Keratinocyte (primary cell): ENCODE data around the gene FAM120C. TPM values are rescaled to one million over a fixed set of nuclear protein-coding genes. Genes with fewer than 3 reads are reported as not detected.

Experiments used
- DNase-seq: peaks from one replicate; pipeline ENCODE4 v3.0.0-alpha.2; 2011; ENCODE audit warnings: low read depth, missing footprints, low spot score
- FAIRE-seq: peaks from 2 replicates; lab custom pipeline; 2011; peaks lifted over from hg19 to GRCh38; lab: Jason Lieb, UNC
- H2AFZ ChIP-seq: 2 replicates; pipeline ENCODE4 v1.6.0; 2012; ENCODE audit warnings: low read length, control low read depth, inconsistent platforms; ENCODE audit not compliant: control insufficient read depth
- H3K27ac ChIP-seq: 2 replicates; pipeline ENCODE4 v1.5.1; 2011; ENCODE audit warnings: low read length; ENCODE audit not compliant: control insufficient read depth, insufficient read depth
- H3K27me3 ChIP-seq: 3 replicates; pipeline ENCODE4 v1.6.0; 2011; ENCODE audit warnings: low read length; ENCODE audit not compliant: control insufficient read depth, insufficient read depth; ENCODE audit errors: extremely low read depth
- H3K36me3 ChIP-seq, 2 experiments: 2 replicates in 1 of 2; 3 replicates in 1 of 2; pipeline ENCODE4 v1.5.1; 2011; ENCODE audit warnings: low read length in 2 of 2, mild to moderate bottlenecking in 1 of 2; ENCODE audit not compliant: control insufficient read depth in 2 of 2, insufficient read depth in 2 of 2; ENCODE audit errors: extremely low read depth in 1 of 2
- H3K4me1 ChIP-seq: 3 replicates; pipeline ENCODE4 v1.5.1; 2011; ENCODE audit warnings: low read length; ENCODE audit not compliant: control insufficient read depth, insufficient read depth; ENCODE audit errors: extremely low read depth
- H3K4me2 ChIP-seq: 3 replicates; pipeline ENCODE4 v1.6.0; 2011; ENCODE audit warnings: low read depth, low read length; ENCODE audit not compliant: control insufficient read depth, insufficient read depth; ENCODE audit errors: extremely low read depth
- H3K4me3 ChIP-seq, 3 experiments: fragments of 200-600 bp in 1 of 3; sonication (generic) in 1 of 3; 2 replicates in 2 of 3; 3 replicates in 1 of 3; pipeline ENCODE4 v1.5.1; 2011 to 2016; ENCODE audit warnings: low read length in 3 of 3, mild to moderate bottlenecking in 3 of 3, control low read depth in 2 of 3, inconsistent platforms in 1 of 3, low read depth in 1 of 3, mixed read lengths in 1 of 3, mixed run types in 1 of 3, moderate library complexity in 1 of 3; ENCODE audit not compliant: control insufficient read depth in 2 of 3, insufficient read depth in 2 of 3; ENCODE audit errors: extremely low read depth in 1 of 3
- H3K79me2 ChIP-seq: 2 replicates; pipeline ENCODE4 v1.6.0; 2012; ENCODE audit warnings: low read length; ENCODE audit not compliant: control insufficient read depth, insufficient read depth
- H3K9ac ChIP-seq: 3 replicates; pipeline ENCODE4 v1.6.0; 2011; ENCODE audit warnings: low read length; ENCODE audit not compliant: control insufficient read depth, insufficient read depth; ENCODE audit errors: extremely low read depth
- H3K9me1 ChIP-seq: 3 replicates; pipeline ENCODE4 v1.6.0; 2011; ENCODE audit warnings: low read length; ENCODE audit not compliant: control insufficient read depth, insufficient read depth; ENCODE audit errors: extremely low read depth
- H3K9me3 ChIP-seq: 2 replicates; pipeline ENCODE4 v1.5.1; 2012; ENCODE audit warnings: low read depth, low read length; ENCODE audit not compliant: control insufficient read depth
- H4K20me1 ChIP-seq: 3 replicates; pipeline ENCODE4 v1.6.0; 2011; ENCODE audit warnings: low read length; ENCODE audit not compliant: control insufficient read depth, insufficient read depth; ENCODE audit errors: extremely low read depth
- EZH2 ChIP-seq: IDR thresholded peaks from one replicate; pipeline ENCODE4 v1.6.1; 2012; ENCODE audit warnings: inconsistent platforms, mild to moderate bottlenecking, low read length, moderate library complexity
- dilution Hi-C: fragments of 300-500 bp; cut with MboI; formaldehyde crosslinking; loops from one replicate; pipeline ENCODE4 v1.7.0; 2020; ENCODE audit warnings: low sequenced_read_pairs; ENCODE audit not compliant: extremely low pct_ligation_motif_present
- polyA plus RNA-seq, 5 experiments: library from polyadenylated mRNA; depleted of rRNA in 3 of 5; stranded (reverse) in 3 of 5; stranded (forward) in 1 of 5; unstranded in 1 of 5; fragments of >200 nt; gene quantifications; 1 replicate in 1 of 5; 2 replicates in 3 of 5; 3 replicates in 1 of 5; pipeline versions ENCODE4 v1.2.1 to v1.2.3, GENCODE V29; 2011 to 2012; ENCODE audit warnings: missing spikeins in 2 of 5, low read depth in 1 of 5, low replicate concordance in 1 of 5
- TF ChIP-seq, protein P1 (sequence below), 3 experiments: IDR thresholded peaks in 1 of 3; conservative IDR thresholded peaks in 1 of 3; optimal IDR thresholded peaks in 1 of 3; 2 replicates in 2 of 3; 3 replicates in 1 of 3; pipeline versions ENCODE3 to v1.5.1; 2011; ENCODE audit warnings: low read length in 3 of 3, mild to moderate bottlenecking in 3 of 3, moderate library complexity in 2 of 3, control low read depth in 1 of 3, inconsistent platforms in 1 of 3; ENCODE audit not compliant: insufficient read depth in 2 of 3; ENCODE audit errors: extremely low read depth in 1 of 3

Gene FAM120C
- polyA plus RNA-seq, 1 donor (not counting 4 experiments of a cell fraction or from before 2014, with no cell fraction given) = 1.9 TPM

DNA sequence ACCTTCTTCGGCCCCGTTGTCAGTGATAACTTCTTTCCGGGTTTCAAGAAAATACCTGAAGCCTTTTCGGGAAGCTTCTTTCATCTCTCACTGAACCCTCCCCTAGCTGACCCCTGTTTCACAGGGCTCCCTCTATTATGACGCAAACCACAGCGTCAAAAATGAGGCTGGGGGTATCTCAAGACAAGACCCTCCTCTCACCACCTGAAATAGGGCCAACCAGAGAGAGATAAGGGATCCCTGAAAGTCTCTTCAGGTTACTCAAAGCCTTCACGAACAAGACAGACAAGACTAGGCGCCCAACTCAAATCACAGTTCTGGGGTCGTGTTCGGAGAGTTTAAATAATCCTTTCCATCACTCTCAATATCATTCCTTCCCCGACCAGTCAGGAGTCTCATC is 140.0 kb downstream of the FAM120C start:
- H3K9ac ChIP-seq = peak overlapping the region; percentile 85
- dilution Hi-C loops = no loop called here
- DNase-seq (no peak), FAIRE-seq (no peak)
- H3K36me3 ChIP-seq = peaks cover 2 to 4% of the 10 kb centered on the region in 2 experiments
- no peaks in the 10 kb centered on the region for H3K9me1 ChIP-seq
- H3K4me3 ChIP-seq = peak overlapping the region; percentile 71 to 84 (median 80)
- peaks cover 2% of the 10 kb centered on the region for H3K4me1 ChIP-seq
- H3K27ac ChIP-seq = peak overlapping the region; percentile 89
- TF ChIP-seq, protein P1, sequence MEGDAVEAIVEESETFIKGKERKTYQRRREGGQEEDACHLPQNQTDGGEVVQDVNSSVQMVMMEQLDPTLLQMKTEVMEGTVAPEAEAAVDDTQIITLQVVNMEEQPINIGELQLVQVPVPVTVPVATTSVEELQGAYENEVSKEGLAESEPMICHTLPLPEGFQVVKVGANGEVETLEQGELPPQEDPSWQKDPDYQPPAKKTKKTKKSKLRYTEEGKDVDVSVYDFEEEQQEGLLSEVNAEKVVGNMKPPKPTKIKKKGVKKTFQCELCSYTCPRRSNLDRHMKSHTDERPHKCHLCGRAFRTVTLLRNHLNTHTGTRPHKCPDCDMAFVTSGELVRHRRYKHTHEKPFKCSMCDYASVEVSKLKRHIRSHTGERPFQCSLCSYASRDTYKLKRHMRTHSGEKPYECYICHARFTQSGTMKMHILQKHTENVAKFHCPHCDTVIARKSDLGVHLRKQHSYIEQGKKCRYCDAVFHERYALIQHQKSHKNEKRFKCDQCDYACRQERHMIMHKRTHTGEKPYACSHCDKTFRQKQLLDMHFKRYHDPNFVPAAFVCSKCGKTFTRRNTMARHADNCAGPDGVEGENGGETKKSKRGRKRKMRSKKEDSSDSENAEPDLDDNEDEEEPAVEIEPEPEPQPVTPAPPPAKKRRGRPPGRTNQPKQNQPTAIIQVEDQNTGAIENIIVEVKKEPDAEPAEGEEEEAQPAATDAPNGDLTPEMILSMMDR (optimal IDR thresholded peaks at IDR 0.05 in 1 of 3, IDR thresholded peaks at IDR 0.05 in 1 of 3, conservative IDR thresholded peaks at IDR 0.05 in 1 of 3; ENCODE audit: extremely low read depth in 1 of 3, insufficient read depth in 2 of 3, low read length in 3 of 3) = no peak
- H2AFZ ChIP-seq = peak overlapping the region; percentile 81
- no peaks in the 10 kb centered on the region for H3K9me3 ChIP-seq
- H3K79me2 ChIP-seq = peaks cover 6% of the 10 kb centered on the region
- H3K27me3 ChIP-seq = no peaks in the 10 kb centered on the region
- H4K20me1 ChIP-seq = no peaks in the 10 kb centered on the region
- H3K4me2 ChIP-seq = peak overlapping the region; percentile 58

DNA sequence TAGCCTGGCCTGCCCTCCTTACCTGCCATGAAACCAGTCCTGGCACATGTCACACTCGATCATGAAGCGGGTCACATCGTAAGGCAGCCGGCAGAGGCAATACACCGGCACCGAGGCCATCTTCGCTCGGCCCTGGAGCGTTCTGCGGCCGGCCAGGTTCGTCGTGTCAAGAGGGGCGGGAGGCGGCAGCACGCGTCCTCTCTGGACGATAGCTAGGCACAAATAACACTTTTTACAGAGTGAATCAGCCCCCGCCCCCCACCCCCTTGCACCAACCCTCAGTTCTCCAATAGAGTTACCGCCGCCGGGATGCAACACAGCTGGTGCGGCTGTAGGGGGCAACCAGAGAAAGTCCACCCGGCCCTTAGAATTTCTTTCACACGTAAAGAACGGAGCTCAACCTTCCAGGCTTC is 140.4 kb downstream of the FAM120C start:
- peak overlapping the region; percentile 62 for H2AFZ ChIP-seq
- no peak for DNase-seq
- no peaks in the 10 kb centered on the region for H3K27me3 ChIP-seq
- no peak overlapping the region for H3K27ac ChIP-seq
- peak overlapping the region; percentile 59 to 80 (median 71) for H3K4me3 ChIP-seq
- H3K4me2 ChIP-seq = peak overlapping the region; percentile 62
- peaks cover 2% of the 10 kb centered on the region for H3K4me1 ChIP-seq
- H3K79me2 ChIP-seq = peaks cover 6% of the 10 kb centered on the region
- no peaks in the 10 kb centered on the region for H3K9me1 ChIP-seq
- peaks cover 2 to 4% of the 10 kb centered on the region in 2 experiments for H3K36me3 ChIP-seq
- no peak for FAIRE-seq
- TF ChIP-seq, protein P1 (optimal IDR thresholded peaks at IDR 0.05 in 1 of 3, IDR thresholded peaks at IDR 0.05 in 1 of 3, conservative IDR thresholded peaks at IDR 0.05 in 1 of 3; ENCODE audit: extremely low read depth in 1 of 3, insufficient read depth in 2 of 3, low read length in 3 of 3) = peak in 2 of 3 experiments; percentile 24 to 32
- no peak for TF ChIP-seq EZH2
- peak overlapping the region; percentile 60 for H3K9ac ChIP-seq
- no peaks in the 10 kb centered on the region for H3K9me3 ChIP-seq
- no peaks in the 10 kb centered on the region for H4K20me1 ChIP-seq
- dilution Hi-C loops = no loop called here
